D341Med (cell line): ENCODE results near the gene PHB1.
"Not testable (repeated sequence)": the region's sequence is repeated elsewhere in the genome, so short reads cannot be mapped to it uniquely, and the experiment has no call there.

Experiments
- DNase-seq: peaks from one replicate; pipeline ENCODE4 v3.0.0; 2012; ENCODE audit warnings: low spot score

PHB1 gene

DNA sequence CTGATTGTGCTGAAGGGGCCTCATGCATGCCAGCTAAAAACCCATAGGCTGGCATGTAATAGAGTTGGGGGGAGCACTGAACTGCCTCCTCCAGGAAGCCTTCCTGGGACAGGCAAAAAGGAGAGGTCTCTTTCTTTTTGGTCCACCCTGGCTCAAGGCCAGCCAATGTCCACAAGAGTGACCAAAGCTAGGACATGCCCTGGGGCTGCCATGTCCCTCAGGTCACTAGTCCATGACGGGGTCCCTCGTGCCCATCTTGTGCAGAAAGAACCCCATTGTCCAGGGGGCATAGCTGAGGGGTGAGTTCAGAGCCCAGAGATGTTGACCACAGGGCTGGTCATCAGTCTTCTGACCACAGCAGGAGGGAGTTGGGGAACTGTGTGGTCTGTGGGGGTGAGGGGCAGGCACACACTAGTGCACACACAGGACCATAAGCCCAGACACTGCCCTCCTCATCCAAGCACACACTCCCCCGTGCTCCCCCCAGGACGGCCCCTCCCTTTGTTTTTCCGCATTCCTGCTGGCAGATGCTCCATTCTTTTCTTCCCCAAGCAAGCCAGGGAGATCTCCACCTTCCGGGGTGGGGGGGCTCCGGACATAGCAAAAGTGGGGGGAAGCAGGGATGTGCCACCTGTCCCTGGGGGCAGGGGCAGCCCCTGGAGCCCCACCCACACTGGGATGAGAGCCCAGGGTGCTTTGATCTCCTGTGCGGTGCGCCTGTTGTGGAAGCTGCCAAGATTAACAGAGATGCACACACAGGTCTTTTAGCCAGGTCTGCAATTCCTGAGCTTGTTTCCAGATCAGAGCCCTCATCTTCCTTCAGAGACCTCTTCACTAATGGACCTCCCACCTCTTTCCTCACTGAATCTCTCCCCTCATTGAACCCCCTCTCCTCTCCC lies 25.2 kb upstream of the PHB1 start:
- DNase-seq, result peak; percentile 38

DNA sequence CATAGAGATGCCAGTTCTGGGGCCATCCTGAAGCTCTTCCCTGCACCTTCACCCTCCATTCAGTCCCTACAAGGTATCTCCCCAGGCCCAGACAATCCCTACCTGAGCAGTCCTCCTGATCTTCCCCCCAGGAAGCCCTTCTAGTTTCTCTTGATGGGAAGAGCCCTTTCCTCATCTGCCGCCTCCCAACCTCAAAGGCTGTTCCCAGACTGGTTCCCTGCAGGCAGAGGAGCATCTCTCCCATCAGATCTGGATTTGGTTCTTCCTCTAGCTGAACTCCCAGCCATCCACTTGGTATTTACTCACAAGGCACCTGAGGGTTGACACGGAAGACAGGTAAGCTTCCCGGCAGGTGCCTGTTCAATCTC lies 24.6 kb upstream of the PHB1 start:
- DNase-seq, result peak; percentile 36

DNA sequence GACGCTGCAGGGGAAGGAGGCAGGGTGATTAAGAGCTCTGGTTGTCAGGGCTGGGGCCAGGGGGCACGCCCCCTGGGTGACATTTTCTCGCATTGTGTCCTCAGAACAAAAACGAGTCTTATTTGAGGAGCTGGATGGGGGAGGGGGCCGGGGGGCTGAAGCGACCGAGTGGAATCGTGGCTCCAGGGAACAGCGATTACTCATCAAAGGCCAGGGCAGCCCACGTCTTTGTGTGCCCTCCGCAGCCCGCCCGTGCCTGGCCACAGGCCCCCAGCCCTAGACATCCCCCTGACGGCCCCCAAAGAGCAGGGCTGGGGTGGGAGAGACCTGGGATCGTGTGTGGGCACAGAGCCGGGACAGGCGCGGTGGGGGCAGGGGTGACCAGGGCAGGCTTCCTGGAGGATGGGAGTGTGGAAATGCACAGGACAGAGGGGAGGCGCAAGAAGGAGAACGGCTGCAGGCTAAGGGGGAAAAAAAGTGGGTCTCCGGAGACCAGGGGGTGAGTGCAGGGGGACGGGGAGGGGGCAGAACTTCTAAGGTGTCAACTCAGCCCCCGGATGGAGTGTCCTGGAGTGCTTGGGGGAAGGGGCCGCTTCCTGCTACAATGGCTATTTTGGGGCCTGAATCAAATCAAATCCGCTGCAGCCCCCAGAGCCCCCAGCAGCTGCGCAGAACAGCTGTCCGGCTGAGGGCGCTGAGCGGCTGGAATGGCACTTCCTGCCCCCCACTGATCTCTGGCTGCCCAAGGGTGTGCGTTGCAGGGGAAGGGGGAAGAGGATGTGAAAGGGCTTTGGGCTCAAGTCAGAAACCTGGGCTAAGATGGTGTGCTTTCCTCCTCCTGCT lies 24.0 kb upstream of the PHB1 start:
- DNase-seq, result peak; percentile 39

DNA sequence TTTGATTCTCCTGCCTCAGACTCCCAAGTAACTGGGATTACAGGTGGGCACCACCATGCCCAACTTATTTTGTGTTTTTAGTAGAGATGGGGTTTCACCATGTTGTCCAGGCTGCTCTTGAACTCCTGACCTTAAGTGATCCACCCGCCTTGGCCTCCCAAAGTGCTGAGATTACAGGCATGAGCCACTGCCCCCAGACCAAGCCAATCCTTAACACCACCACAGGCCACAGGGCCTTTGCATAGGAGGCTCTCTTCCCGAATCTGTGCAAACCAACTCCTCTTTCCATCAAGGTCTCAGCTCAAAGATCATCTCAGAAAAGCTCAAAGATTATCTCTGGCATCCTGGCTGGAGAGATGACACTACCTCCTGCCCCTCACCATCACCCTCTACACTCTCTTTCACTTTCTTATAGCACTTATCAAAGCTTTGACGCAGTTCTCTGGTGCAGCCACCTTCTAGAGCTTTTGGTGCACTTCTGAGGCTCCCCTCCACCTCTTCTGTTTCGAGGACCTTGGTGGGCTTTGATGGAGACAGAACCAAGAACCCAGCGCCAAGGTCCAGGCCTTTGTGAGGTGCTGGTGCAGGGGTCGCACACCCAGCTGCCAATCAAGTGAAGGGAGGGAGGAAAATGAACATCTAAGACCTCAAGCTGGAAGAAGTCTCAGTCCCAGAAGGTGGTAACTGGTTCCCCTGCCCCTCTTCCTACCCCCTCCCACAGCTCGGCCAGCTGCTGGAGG lies 23.2 kb upstream of the PHB1 start:
- no peak for DNase-seq

DNA sequence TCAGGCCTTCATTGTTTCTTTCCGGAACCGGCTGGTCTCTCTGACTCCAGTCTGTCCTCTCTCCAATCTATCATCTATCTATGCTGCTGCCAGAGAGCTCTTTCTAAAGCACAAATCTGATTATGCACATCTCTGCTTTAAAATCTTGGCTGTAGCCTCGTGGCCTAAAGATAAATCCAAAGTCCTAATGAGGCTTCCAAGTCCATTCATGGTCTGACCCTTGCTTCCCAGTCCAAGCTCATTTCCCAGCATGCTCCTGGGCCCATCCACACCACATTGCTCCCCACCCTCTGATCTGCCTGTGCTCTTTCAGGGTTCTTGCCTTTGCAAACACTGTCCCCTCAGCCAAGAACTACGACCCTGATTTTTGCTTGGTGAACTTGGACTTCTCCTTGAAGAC lies 21.5 kb upstream of the PHB1 start:
- no peak for DNase-seq

DNA sequence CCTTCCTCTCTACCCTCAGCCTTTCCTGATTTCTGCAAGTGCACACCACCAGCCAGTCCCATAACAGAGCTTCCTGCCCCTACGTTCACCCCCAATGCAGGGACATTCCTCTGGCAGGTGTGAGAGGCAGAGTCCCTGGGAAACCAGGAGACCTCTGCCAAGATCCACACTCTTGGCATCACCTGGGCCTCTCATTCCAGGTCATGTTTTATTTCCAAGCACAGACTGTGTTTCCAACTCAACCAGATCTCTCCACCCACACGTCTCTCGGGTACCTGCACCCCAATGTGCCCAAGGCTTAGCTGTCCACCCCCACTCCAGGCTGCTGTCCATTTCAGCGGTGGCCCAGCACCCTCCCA lies 21.0 kb upstream of the PHB1 start:
- DNase-seq, result peak; percentile 35

DNA sequence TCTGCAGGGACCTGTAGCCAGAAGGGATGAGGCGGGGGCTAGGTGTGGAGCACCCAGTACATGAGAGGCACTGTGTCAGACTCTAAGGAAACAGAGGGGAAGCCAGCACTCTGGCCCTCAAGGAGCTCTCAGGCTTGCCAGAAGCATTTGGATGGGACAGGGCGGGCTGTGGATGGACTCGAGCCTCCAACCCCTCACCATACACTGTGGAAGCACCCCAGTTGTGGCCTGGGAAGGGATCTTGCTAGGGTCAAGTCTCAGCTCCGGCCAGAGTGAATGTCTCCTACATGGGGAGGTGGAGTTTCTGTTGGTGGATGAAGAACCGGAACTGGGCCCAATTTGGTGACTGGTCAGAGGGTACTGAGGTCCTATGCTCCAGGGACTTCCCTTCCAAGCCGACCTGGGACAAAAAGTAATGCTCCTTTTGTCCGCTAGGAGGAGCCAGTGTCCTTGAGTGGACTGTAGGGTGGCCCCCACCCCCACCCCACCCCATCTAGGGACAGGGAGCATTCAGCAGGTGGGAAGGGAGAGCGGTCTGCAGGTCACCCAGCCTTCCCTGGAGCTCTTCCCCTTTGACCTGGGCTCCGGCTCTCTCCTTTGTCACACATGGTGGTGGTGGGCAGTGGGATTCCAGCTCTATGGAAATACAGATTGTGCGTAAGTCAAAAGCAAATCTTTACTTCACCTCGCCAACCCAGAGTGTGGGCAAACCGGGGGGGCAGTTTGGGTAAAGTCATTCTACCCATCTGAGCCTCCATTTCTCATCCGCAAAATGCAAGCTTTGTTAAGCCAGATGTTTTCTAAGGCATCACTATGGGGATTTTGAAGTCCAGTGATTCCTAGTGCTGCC lies 20.4 kb upstream of the PHB1 start:
- peak; percentile 84 for DNase-seq

DNA sequence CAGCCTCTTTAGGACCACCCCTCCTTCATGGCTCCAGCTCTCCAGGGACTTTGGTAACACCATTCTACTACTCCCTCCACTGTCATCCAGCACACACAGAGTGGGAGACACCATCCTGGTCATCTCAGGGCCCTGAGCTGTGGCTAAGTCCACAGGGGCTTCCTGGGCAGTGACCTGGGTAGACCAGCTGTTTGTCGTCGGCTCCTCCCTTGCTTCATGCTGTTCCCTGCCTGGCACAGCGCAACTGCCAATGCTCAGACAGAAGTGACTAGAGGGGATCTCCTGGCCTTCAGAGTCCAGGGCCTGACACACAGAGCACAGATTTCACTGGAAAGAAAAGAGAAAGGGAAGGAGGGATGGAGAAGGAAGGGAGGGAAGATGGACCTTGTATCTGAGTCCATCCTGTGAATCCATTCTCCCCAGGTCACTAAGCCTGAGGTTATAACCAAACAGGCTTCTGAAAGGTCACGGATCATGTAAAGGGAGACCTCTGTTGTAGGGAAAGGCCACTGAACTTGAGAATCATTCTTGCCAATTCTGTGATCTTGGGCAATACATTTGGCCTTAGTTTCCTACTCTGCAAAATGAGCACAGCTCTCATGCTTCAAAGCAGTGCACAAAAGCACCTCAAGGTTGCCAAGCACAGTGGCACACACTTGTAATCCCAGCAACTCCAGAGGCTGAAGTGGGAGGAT lies 18.5 kb upstream of the PHB1 start:
- DNase-seq, result no peak

DNA sequence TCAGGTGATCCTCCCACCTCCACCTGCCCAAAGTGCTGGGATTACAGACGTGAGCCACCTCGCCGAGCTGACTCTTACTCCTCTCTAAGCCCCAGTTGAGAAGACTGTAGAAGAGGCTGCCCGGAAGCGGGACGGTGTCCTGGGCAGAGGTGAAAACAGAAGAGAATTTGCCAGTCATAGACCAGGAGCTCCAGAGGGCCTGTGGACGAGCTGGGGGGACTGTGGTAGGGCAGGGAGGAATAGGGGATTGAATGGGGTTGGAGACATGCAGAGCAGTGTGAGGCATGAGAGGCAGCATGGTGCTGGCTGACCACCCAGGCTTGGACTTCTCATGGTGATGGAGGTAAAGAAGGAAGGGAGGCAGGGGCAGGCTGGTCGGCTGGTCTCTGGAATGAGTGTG lies 17.1 kb upstream of the PHB1 start:
- no peak for DNase-seq

DNA sequence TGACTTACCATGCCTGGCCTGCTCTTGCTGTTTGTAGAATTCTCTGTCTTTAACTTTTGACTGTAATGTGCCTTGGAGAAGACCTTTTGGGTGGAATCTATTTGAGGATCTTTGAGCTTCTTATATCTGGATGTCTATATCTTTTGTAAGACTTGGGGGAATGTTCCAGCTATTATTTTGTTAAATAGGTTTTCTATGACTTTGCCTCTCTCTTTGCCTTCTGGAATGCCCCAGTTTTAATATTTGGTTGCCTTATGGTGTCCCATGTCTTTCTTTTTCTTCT lies 10.3 kb upstream of the PHB1 start:
- DNase-seq, result no peak

DNA sequence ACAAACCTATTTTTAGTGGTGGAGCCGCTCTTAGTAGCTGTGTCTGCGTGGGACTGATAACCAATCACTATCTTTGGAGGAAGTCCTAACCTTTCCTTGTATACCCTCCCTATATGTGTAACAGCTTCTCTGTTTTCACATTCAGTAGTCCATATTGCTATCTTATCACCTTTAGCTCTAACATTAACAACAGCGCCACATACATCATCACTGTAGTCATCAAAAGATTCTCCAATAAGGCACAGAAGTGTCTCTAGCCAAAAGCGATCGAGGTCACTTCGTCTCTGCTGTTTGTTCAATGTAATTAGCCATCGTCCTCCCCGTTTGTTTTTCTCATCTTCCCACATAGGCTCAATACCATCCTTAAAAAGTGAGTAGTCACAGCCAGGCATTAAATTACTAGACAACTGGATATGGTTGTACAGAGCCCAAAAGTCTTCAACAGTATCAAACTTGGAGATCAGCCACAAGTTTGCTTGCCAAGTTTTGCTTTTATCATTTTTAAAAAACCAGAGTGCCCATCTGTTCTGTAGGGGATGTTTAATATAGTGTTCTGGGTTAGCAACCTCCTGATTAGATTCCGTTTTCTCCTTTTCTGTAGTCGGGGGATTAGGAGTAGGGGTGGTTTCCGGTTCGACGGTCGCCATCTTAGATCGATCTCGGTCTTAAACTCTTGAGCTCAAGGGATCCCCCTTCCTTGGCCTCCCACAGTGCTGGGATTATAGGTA lies 9.8 kb upstream of the PHB1 start:
- DNase-seq, result not testable (repeated sequence)

DNA sequence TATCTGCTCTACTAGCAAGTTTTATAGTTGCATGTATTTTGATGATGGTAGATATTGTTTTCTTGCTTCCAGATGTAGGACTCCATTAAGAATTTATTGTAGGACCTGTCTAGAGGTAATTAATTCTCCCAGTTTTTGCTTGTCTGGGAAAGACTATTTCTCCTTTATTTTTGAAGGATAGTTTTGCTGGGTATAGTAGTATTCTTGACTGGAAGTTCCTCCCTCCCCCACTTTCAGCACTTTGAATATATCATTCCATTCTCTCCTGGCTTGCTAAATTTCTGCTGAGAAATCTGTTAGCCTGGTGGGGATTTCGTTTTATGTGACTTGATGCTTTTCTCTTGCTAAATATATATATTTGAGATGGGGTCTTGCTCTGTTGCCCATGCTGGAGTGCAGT lies 8.0 kb upstream of the PHB1 start:
- no peak for DNase-seq

DNA sequence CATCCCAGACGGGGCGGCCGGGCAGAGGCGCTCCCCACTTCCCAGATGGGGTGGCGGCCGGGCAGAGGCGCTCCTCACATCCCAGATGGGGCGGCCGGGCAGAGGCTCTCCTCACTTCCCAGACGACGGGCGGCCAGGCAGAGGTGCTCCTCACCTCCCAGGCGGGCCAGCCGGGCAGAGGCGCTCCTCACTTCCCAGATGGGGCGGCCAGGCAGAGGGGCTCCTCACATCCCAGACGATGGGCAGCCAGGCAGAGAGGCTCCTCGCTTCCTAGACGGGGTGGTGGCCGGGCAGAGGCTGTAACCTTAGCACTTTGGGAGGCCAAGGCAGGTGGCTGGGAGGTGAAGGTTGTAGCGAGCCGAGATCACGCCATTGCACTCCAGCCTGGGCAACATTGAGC lies 5.1 kb upstream of the PHB1 start:
- DNase-seq, result not testable (repeated sequence)

DNA sequence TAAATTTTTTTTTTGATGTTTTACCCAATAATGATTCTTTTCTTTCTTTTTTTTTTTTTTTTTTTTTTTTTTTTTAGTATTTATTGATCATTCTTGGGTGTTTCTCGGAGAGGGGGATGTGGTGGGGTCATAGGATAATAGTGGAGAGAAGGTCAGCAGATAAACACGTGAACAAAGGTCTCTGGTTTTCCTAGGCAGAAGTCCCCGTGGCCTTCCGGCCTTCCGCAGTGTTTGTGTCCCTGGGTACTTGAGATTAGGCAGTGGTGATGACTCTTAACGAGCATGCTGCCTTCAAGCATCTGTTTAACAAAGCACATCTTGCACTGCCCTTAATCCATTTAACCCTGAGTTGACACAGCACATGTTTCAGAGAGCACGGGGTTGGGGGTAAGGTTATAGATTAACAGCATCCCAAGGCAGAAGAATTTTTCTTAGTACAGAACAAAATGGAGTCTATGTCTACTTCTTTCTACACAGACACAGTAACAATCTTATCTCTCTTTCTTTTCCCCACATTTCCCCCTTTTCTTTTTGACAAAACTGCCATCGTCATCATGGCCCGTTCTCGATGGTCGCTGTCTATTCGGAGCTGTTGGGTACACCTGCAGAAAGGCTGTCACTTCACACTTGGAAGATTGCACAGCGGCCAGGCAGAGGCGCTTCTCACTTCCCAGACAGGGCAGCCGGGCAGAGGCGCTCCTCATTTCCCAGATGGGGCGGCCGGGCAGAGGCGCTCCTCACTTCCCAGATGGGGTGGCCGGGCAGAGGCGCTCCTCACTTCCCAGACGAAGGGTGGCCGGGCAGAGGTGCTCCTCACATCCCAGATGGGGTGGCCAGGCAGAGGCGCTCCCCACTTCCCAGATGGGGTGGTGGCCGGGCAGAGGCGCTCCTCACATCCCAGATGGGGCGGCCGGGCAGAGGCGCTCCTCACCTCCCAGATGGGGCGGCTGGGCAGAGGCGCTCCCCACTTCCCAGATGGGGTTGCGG lies 4.4 kb upstream of the PHB1 start:
- not testable (repeated sequence) for DNase-seq

DNA sequence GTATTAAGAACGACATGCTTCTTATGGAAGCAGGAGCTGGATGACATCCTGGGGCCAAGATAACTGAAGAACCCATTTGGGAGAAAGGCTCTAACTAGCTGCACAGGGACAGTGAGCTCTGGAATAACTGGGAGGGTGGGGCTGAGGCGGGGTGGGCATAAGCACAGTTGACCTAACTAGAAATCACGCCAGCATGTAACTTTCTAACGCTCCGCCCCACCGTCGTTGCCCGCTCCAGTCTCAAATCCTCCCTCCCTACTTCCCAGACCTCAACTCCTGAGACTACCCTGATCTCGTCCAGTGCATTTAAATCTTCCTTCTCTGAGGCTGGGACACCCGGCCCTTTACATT lies 436 bp downstream of the PHB1 start:
- no peak for DNase-seq

DNA sequence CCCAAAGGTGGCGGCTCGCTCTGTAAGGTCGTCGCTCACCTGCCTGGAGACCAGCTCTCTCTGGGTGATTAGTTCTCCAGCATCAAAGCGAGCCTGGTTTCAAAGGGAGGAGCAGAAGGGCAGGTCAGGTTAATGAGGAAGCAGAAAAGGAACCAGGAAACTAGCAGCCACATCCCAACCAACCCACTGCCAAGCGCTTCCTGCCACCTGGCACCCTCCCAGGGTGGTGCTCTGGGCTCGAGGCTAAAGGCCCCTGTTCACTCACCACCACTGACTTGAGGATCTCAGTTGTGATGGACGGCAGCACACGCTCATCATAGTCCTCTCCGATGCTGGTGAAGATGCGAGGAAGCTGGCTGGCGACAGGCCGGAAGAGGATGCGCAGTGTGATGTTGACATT lies 5.6 kb downstream of the PHB1 start:
- no peak for DNase-seq

DNA sequence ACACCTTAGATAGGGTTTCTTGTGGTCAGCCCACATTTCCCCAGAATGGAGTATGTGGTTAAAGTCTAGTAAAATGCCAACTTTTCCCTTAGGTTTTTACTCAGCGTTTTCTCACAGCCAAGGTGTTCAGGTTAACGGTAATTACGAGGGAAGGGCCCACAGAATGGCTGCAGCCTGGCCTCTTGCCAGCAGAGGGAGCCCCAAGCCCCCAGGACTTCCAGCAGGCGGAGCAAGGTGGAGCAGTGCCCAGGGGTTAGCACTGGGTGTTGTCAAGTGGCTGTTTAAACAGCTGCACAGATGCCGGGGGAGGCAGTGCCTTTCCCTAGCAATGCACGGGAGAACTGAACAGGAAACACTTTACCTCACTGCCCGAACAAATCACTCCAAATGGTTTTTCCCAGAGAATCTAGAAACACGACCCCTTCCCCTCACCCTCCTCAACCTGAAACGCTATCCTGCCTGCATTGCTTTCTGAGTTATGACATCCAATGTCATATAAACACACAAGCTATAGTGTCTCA lies 6.6 kb downstream of the PHB1 start:
- peak; percentile 94 for DNase-seq

DNA sequence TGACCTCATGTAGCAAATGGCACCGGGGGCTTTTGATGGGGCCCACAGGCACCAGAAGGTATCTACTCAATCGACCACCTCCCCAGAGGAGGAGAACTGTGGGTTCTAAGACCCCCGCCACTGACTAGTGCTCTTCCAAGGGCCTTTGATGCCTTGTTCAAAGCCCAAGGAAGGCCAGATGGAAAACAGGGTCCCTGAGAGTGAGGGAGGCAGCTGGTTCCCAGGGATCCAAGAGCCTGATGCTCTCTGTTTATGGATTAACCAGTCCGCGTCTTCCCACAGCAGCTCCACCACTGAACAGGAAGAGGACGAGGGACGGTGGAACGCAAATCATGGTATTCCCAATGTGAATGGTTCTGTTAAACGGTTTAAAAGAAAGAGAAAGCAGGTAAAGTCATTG lies 7.6 kb downstream of the PHB1 start:
- no peak for DNase-seq

DNA sequence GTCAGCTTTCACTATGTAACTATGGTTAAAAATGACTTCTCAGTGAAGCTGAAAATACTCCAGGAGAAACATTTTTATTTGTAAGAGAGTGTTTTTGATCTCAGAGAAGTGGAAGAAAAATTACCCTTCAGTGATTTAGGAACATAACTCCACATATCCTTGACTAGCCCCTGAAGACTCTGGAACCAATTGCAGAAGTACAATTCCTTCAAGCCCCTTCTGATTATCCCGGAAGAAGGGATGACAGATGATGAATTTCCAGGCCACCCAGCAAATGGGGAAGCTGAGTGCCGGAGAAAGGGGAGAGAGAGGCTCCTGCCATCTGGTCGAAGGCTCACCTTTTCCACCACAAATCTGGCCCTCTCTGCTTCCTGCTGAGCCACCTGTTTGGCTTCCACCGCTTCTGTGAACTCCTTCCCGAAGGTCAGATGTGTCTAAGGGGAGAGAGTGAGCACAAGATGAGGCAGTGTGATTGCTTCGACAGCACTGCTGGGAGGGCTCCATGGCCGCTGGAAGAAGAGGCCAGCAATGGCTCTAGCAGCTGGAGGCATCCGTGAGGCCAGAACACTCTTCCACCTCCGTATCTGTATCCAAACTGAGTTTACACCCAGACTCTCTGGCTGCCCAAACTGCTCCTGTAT lies 8.1 kb downstream of the PHB1 start:
- no peak for DNase-seq
